AG04450 (cell line): ENCODE measurements around the gene HOXB6. TPM values are rescaled to one million over a fixed set of nuclear protein-coding genes. Genes with fewer than 3 reads are reported as not detected.

Experiments used
- CTCF ChIA-PET: fragments of 300-600, 350-600 bp; formaldehyde crosslinking; extraction: SDS; loops from one replicate; lab custom pipeline; 2022; ENCODE audit warnings: antibody characterized with exemption, inconsistent platforms; lab: Charles Lee
- POLR2A ChIA-PET: fragments of 350-600 bp; formaldehyde crosslinking; extraction: SDS; loops from one replicate; lab custom pipeline; 2021; ENCODE audit warnings: antibody characterized with exemption, inconsistent platforms; lab: Yijun Ruan, JAX
- DNase-seq: peaks from one replicate; pipeline ENCODE4 v3.0.0-alpha.2; 2011; ENCODE audit warnings: low read depth, low spot score
- H3K27ac ChIP-seq: one replicate; pipeline ENCODE4 v1.5.1; 2012; ENCODE audit warnings: low read depth, low read length, control low read depth
- H3K27me3 ChIP-seq: one replicate; pipeline ENCODE4 v1.6.0; 2012; ENCODE audit warnings: low read length; ENCODE audit not compliant: control insufficient read depth, insufficient read depth
- H3K4me3 ChIP-seq: 2 replicates; pipeline ENCODE4 v1.5.1; 2011; ENCODE audit warnings: mild to moderate bottlenecking, low read depth, low read length, control low read depth
- H3K9me3 ChIP-seq: 2 replicates; pipeline ENCODE4 v1.5.1; 2012; ENCODE audit warnings: low read length; ENCODE audit not compliant: control insufficient read depth, insufficient read depth
- polyA plus RNA-seq: library from polyadenylated mRNA; depleted of rRNA; stranded (reverse); fragments of >200 nt; gene quantifications from 2 replicates; pipeline ENCODE4 v1.2.3, GENCODE V29; 2011
- TF ChIP-seq, protein P1 (sequence below): IDR thresholded peaks from 2 replicates; pipeline ENCODE4 v1.5.1; 2011; ENCODE audit warnings: low read depth, low read length, control low read depth, inconsistent platforms

The HOXB6 gene
- polyA plus RNA-seq, 1 experiment = 15.4 TPM

DNA sequence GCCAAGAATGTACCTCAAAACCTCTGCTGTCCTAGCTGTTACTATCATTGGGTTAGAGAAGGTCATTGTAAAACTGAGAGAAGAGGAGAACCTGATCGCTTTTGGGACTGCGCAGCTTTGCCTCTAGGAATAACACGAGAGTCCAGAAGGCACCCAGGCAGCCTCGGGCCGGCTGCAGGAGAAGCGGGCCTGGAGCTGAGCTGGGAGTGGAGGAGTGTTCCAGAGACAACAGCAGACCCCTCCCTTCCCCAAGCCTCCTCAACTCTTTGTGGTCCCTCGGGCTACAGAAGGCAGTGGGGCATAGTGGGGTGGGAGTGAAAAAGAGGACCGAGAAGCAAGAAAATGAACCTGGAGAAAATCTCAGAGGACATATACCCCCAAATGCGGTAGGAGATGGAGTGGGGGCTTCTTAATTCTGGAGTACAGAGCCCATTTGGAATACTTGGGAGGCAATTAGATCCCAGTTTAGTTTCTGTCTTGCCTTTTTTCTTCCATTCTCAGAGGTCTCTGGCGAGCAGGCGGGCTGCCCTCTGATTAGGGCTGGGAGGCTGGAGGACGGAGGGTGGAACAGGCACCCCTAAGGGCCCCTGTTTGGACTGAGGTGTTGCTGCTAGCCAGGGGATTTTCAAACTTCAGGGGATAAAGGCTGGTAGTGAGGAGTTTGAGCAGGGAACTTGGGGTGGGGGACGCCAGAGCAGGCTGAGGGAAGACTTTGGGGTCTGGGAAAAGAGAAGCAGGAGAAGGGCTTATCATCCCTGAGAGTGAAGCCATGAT lies 46.5 kb downstream of the HOXB6 start:
- no peak for DNase-seq
- H3K9me3 ChIP-seq = no peaks in the 10 kb centered on the region; the same call in 1 of the 2 replicates
- TF ChIP-seq, protein P1, sequence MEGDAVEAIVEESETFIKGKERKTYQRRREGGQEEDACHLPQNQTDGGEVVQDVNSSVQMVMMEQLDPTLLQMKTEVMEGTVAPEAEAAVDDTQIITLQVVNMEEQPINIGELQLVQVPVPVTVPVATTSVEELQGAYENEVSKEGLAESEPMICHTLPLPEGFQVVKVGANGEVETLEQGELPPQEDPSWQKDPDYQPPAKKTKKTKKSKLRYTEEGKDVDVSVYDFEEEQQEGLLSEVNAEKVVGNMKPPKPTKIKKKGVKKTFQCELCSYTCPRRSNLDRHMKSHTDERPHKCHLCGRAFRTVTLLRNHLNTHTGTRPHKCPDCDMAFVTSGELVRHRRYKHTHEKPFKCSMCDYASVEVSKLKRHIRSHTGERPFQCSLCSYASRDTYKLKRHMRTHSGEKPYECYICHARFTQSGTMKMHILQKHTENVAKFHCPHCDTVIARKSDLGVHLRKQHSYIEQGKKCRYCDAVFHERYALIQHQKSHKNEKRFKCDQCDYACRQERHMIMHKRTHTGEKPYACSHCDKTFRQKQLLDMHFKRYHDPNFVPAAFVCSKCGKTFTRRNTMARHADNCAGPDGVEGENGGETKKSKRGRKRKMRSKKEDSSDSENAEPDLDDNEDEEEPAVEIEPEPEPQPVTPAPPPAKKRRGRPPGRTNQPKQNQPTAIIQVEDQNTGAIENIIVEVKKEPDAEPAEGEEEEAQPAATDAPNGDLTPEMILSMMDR = no peak
- H3K27me3 ChIP-seq = no peaks in the 10 kb centered on the region
- H3K4me3 ChIP-seq = peak overlapping the region; percentile 54
- ChIA-PET POLR2A (interaction anchor here (0.6 to 4.9 kb wide), 6 partner anchors 9 to 75 kb away, joined by 3 to 40 read pairs (median 7); partner anchors contain the start of gene HOXB3), CTCF (interaction anchor here (0.6 to 0.9 kb wide), 2 partner anchors 35 to 66 kb away, joined by 3 read pairs; partner anchors contain the start of gene HOXB5)
- H3K27ac ChIP-seq = peak overlapping the region; percentile 88

DNA sequence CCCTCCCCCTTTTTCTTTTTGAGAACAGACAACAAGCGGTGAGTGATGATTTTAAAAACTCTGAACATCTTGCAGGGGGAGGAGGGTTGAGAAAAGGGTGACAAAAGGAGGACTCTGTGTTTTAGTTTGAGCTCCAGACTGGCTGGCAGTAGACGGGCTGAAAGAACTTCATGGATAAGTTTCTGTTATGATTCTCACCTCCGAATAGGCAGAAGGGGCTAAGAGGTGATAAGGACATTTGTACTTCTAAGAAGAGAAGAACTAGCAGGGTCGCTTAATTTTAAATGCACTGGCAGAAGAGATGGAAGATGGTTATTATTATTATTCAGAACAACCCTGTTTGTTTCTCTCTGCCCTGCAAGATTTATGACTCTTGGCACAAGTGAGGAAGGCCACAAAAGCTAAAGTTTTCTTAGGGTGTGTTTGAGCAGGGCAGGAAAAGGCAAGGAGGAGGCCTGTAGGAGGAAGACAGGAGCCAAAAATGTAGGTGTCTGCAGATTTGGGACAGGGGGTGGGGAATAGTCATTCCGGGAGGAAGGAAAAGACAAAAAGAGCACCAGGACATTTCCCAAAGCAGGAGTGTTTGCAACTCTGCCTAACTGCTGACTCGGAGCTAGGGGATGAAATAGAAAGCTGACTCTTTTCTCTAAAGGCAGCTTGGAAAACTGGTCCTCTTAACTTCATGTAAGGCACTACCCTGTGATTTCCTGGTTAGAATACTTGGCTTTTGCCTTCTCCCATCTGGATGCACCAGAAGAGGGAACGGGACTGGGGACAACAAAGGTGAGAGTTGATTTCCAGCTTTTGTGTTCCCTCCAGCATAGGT lies 48.0 kb downstream of the HOXB6 start:
- DNase-seq = no peak
- Histone ChIP-seq H3K4me3 (peak overlapping the region; percentile 56), H3K27ac (peak overlapping the region; percentile 88), H3K27me3 (no peaks in the 10 kb centered on the region), H3K9me3 (no peaks in the 10 kb centered on the region; the same call in 1 of the 2 replicates)
- TF ChIP-seq, protein P1 = no peak
- ChIA-PET CTCF (interaction anchor here (0.7 to 1.2 kb wide), 3 partner anchors 64 to 539 kb away, joined by 3 read pairs; no protein-coding TSS in a partner anchor), POLR2A (interaction anchor here (0.6 to 4.9 kb wide), 9 partner anchors 8 to 73 kb away, joined by 3 to 40 read pairs (median 4); no protein-coding TSS in a partner anchor)

DNA sequence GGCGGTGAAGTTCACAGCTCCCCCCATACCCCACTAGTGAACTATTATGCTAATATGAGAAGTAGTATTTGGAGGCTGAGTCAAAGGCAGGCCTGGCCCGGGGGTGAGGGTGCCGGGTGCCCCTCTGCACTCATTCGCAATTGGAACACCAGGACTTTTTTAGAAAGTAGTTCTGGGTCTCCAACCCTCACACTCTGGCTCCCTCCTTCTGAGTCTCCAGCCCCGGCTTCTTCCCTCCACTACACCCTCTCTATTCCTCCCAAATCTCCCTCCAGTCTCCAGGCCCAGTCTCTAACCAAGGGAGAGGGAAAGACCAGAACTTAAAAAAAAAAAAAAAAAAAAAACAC lies 48.6 kb downstream of the HOXB6 start:
- POLR2A ChIA-PET = interaction anchor here (0.7 to 4.9 kb wide), 11 partner anchors 7 to 69 kb away, joined by 3 to 40 read pairs (median 4); no protein-coding TSS in a partner anchor
- no peak for DNase-seq
- no peaks in the 10 kb centered on the region for H3K27me3 ChIP-seq
- TF ChIP-seq, protein P1 = no peak
- peak overlapping the region; percentile 56 for H3K4me3 ChIP-seq
- H3K9me3 ChIP-seq = no peaks in the 10 kb centered on the region; the same call in 1 of the 2 replicates
- peak overlapping the region; percentile 88 for H3K27ac ChIP-seq
- CTCF ChIA-PET = interaction anchor here (0.5 to 1.8 kb wide), 3 partner anchors 37 to 538 kb away, joined by 3 to 8 read pairs (median 4); partner anchors contain the start of gene HOXB5

DNA sequence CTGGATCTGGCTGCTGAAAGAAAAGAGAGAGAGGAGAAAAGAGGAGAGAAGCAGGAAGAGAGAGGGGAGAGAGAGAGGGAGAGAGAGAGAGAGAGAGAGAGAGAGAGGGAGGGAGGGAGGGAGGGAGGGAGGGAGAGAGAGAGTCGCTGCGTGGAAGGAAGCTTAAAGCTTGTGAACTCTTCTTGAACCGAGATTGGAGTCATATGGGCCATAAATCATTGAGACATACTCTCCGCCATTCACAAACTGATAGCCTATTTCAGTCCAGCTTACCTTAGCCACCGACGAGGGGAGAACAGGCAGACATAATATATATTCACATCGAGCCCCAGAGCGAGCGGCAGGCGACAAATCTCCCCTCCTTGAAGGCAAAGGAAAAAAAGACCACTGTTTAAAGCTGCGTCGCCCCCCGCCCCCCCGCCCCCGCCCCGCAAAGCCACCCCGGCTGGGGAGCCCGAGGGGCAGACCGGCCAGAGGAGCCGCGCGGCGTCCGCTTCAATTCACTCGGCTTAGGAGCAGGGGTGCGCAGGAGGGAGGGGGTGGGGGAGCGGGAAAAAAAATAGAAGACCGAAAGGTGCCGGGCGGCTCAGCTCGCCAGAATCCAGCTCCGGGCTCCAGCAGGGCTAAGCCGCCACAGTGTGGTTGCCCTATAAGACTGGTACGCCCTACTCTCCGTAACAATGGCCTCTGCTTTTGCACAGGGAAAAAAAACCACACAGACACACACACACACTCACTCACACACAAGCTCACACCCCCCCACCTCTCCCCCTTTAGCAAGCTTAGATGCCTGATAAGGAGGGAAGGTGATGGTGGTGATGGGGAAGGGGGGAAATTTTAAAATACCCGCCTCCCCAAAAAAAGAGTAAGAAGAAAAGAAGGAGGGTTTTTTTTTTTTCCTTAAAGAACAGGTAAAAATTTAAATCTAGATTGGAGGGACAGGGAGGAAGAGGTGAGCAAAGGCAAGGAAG lies 49.2 kb downstream of the HOXB6 start:
- POLR2A ChIA-PET = interaction anchor here (0.7 to 4.9 kb wide), 9 partner anchors 7 to 72 kb away, joined by 3 to 40 read pairs (median 4); no protein-coding TSS in a partner anchor
- CTCF ChIA-PET = interaction anchor here (0.5 to 1.8 kb wide), 4 partner anchors 38 to 538 kb away, joined by 3 to 8 read pairs (median 5); partner anchors contain the start of gene HOXB5
- DNase-seq = peak; percentile 94
- Histone ChIP-seq H3K27ac (peak overlapping the region; percentile 90), H3K27me3 (no peaks in the 10 kb centered on the region), H3K9me3 (no peaks in the 10 kb centered on the region; the same call in 1 of the 2 replicates), H3K4me3 (peak overlapping the region; percentile 63)
- TF ChIP-seq, protein P1 = no peak
